RPMI7951 (cell line): ENCODE data around the gene UNC119B. TPM values are rescaled to one million over a fixed set of nuclear protein-coding genes. Genes with fewer than 3 reads are reported as not detected.
"Not testable (repeated sequence)": the region's sequence is repeated elsewhere in the genome, so short reads cannot be mapped to it uniquely, and the experiment has no call there.

Experiments used
- DNase-seq: peaks from one replicate; pipeline ENCODE4 v3.0.0-alpha.2; 2012; ENCODE audit warnings: low read depth
- total RNA-seq: library from RNA; depleted of rRNA; stranded (reverse); fragments of >200 nt; shearing (Covaris generic); gene quantifications from 2 replicates; pipeline ENCODE4 v1.2.3, GENCODE V29; 2014

The UNC119B gene
- total RNA-seq, 1 experiment from 2014 or later, result 10.2 TPM

GRCh38 chr12:120719072-120719471, 8.8 kb downstream of the UNC119B start:
- DNase-seq, result no peak

GRCh38 chr12:120719496-120720233, 9.4 kb downstream of the UNC119B start:
- DNase-seq, result no peak

- peak; percentile 28 for DNase-seq
Measured at GRCh38 chr12:120720234-120720986, 10.2 kb downstream of the UNC119B start.

- DNase-seq, result no peak
Measured at GRCh38 chr12:120720987-120721801, 10.9 kb downstream of the UNC119B start.

- no peak for DNase-seq
Measured at GRCh38 chr12:120721866-120722265, 11.6 kb downstream of the UNC119B start.

- DNase-seq, result no peak
Measured at GRCh38 chr12:120722784-120723183, 12.5 kb downstream of the UNC119B start.

GRCh38 chr12:120724720-120725119, 14.5 kb downstream of the UNC119B start:
- DNase-seq, result no peak

GRCh38 chr12:120725151-120725658, 14.9 kb downstream of the UNC119B start:
- no peak for DNase-seq

GRCh38 chr12:120725659-120726509, 15.6 kb downstream of the UNC119B start, which contains the start of gene ACADS:
Gene ACADS (plus strand): TSS chr12:120725826. CDS start chr12:120725886, 60 bp downstream.
- peak; percentile 79 for DNase-seq

GRCh38 chr12:120726510-120726793, 16.2 kb downstream of the UNC119B start:
- no peak for DNase-seq

GRCh38 chr12:120726961-120727360, 16.7 kb downstream of the UNC119B start:
- DNase-seq, result no peak

- DNase-seq, result not testable (repeated sequence)
Measured at GRCh38 chr12:120732198-120732597, 21.9 kb downstream of the UNC119B start.

- no peak for DNase-seq
Measured at GRCh38 chr12:120733574-120733973, 23.3 kb downstream of the UNC119B start.

- DNase-seq, result no peak
Measured at GRCh38 chr12:120734210-120734609, 24.0 kb downstream of the UNC119B start.

GRCh38 chr12:120735181-120735580, 24.9 kb downstream of the UNC119B start:
- no peak for DNase-seq

GRCh38 chr12:120736404-120737331, 26.4 kb downstream of the UNC119B start:
- DNase-seq, result no peak

GRCh38 chr12:120737557-120738251, 27.4 kb downstream of the UNC119B start:
- DNase-seq, result no peak

GRCh38 chr12:120738252-120739030, 28.2 kb downstream of the UNC119B start:
- no peak for DNase-seq
